GM10266 (cell line): ENCODE data around the gene PLEKHF1.
A peak's percentile ranks its signal among the peaks of the same experiment; 100 is the strongest.

ENCODE experiments used
- DNase-seq: peaks from one replicate; pipeline ENCODE4 v3.0.0; 2012; ENCODE audit errors: extremely low spot score
- TF ChIP-seq, protein P1 (sequence below): IDR thresholded peaks from 2 replicates; pipeline ENCODE4 v1.5.1; 2012; ENCODE audit warnings: mild to moderate bottlenecking, low read depth; ENCODE audit not compliant: control insufficient read depth, insufficient read depth; ENCODE audit errors: missing control alignments

PLEKHF1 gene

DNA sequence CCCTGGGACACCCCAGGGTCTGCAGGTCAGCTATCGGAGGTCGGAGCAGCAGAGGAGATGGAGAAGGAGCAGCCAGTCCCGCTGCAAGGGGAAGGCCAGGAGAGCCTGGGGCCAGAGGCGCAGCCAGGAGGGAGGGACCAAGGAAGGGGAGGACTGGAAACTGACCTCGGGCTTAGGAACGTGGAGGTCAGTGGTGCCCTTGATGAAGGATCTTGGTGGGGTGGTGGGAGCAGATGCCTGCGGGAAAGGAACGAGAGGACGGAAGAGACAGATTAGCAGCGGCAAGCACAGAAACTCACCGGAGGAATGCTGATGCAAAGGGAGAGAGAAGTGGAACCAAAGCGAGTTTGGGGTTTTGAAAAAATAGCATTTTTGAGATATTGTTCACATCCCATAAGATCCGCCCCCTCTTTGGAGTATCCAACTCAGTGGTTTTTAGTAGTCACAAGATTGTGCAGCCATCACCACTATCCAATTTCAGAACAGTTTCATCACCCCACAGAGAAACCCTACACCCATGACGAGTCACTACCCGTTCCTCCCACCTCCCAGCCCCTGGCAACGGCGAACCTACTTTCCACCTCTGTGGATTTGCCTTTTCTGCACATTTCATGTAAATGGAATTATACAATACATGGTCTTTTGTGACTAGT lies 22.1 kb downstream of the PLEKHF1 start:
- TF ChIP-seq, protein P1, sequence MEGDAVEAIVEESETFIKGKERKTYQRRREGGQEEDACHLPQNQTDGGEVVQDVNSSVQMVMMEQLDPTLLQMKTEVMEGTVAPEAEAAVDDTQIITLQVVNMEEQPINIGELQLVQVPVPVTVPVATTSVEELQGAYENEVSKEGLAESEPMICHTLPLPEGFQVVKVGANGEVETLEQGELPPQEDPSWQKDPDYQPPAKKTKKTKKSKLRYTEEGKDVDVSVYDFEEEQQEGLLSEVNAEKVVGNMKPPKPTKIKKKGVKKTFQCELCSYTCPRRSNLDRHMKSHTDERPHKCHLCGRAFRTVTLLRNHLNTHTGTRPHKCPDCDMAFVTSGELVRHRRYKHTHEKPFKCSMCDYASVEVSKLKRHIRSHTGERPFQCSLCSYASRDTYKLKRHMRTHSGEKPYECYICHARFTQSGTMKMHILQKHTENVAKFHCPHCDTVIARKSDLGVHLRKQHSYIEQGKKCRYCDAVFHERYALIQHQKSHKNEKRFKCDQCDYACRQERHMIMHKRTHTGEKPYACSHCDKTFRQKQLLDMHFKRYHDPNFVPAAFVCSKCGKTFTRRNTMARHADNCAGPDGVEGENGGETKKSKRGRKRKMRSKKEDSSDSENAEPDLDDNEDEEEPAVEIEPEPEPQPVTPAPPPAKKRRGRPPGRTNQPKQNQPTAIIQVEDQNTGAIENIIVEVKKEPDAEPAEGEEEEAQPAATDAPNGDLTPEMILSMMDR, result no peak
- DNase-seq, result no peak

DNA sequence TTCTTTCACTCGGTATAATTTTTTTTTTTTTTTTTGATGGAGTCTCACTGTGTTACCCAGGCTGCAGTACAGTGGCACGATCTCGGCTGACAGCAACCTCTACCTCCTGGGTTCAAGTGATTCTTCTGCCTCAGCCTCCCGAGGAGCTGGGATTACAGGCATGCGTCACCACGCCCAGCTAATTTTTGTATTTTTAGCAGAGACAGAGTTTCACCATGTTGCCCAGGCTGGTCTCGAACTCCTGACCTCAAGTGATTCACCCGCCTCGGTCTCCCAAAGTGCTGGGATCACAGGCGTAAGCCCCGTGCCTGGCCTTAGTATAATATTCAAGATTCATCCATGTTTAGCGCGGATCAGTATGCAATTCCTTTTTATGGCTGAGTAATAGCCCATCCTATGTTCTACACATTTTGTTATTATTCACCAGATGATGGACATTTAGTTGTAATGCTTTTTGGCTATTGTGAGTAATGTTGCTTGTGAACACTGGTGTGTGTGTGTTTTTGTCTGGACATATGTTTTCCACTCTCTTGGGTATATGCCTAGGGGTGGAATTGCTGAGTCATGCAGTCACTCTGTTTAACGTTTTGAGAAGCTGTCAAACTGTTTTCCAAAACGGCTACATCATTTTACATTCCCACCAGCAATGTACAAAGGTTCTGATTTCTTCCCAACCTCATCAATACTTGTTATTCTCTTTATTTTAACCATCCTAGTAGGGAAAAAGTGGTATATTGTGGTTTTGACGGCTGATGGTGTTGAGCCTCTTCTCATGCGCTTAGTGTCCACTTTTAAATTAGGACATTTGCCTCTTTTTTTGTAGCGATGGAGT lies 22.9 kb downstream of the PLEKHF1 start:
- TF ChIP-seq, protein P1, result no peak
- DNase-seq, result no peak

DNA sequence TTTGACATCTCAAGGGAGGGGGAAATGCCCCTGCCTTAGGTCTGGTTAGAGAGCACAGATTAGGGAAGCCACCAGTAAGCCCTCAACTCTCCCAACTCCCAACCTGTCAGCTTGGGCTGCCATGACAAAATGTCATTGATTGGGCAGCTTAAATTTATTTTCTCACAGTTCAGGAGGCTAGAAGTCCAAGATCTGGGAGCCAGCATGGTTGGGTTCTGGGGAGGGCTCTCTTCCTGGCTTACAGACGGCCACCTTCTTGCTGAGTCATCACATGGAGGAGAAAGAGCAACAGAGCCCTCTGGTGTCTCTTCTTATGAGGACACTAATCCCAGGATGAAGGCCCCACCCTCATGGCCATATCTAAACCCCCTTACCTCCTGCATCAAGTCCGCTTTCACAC lies 25.6 kb downstream of the PLEKHF1 start:
- DNase-seq, result peak; percentile 68
- TF ChIP-seq, protein P1, result peak; percentile 54

DNA sequence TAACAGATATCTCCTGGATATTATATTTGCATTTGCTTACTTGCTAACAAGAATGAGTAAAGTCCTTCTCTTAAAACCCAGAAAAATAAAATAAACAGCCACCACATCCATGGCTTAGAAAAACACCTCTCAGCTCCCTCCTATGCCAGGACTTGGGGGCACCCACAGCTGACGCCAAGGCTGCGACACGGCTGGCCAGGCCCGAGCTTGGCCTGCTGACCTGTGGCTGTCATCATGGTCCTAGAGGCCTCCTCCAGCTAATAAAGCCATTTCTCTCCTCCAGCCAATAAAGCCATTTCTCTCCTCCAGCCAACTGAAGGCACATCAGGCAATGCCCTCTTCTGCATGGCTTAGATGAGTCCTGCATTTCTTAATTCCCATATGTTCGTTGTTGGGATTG lies 28.9 kb downstream of the PLEKHF1 start:
- TF ChIP-seq, protein P1, result no peak
- DNase-seq, result no peak

DNA sequence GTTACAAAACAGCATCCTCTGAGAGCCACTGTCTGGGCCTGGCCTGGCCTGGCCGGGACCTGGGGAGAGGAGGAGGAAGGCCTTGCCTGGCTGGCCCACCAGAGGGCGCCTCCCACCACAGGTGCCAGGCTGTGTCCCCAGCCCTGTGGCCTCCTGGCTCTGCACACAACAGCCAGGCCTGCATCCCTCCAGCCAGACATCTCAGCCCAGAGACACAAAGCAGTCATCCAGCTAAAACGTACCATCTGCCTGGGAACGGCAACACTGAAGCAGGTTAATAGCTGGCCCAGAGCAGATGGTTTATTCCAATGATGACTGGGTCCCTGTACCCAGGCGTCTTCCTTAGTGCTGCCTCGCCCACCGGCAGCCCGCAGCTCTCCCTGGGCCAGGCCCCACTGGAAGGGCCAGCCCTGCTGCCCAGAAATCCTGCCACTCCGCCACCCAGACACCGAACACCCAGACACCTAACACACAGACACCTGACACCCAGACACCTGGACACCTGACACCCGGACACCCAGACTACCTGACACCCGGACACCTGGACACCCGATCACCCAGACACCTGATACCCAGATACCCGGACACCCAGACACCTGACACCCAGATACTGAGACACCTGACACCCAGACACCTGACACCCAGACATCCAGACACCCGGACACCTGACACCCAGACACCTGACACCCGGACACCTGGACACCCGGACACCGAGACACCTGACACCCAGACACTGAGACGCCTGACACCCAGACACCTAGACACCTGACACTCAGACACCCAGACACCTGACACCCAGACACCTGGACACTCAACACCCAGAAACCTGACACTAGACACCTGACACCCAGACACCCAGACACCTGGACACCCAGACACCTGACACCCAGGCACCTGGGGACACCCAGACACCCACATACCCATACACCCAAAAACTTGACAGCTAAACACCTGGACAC lies 29.7 kb downstream of the PLEKHF1 start:
- TF ChIP-seq, protein P1, result peak; percentile 89
- peak; percentile 67 for DNase-seq

DNA sequence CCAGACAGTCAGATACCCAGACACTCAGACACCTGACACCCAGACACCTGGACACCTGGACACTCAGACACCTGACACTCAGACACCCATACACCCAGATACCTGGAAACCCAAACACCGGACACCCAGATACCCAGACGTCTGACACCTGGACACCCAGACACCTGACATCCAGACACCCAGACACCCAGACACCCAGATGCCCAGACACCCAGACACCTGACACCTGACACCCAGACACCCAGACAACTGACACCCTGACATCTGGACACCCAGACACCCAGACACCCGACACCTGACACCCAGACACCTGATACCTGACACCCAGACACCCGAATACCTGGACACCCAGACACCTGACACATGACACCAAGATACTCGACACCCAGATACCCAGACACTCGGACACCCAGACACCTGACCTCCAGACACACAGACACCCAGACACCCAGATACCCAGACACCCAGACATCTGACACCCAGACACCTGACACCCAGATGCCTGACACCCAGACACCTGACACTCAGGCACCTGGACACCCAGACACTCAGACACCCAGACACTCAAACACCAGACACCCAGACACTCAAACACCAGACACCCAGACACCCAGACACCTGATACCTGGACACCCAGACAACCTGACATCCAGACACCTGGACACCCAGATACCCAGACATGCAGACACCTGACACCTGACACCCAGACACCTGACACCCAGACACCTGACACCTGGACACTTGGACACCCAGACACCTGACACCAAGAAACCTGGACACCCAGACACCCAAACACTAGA lies 30.7 kb downstream of the PLEKHF1 start:
- TF ChIP-seq, protein P1, result no peak
- DNase-seq, result no peak
